Measurements from ENCODE around the gene FNBP1L.
"Not testable (repeated sequence)": the region's sequence is repeated elsewhere in the genome, so short reads cannot be mapped to it uniquely, and the experiment has no call there.

The FNBP1L gene

GRCh38 chr1:93588955-93589354 is 141.0 kb downstream of the FNBP1L start:
- Histone ChIP-seq H3K9me3 (ENCODE audit: low read length) (no peaks in the 10 kb centered on the region), H3K9me2 (ENCODE audit: low read depth, low read length) (no peaks in the 10 kb centered on the region), H2AFZ (ENCODE audit: low read length) (no peak overlapping the region), H3K4me1 (ENCODE audit: insufficient read depth, low read length, severe bottlenecking) (peaks cover 8% of the 10 kb centered on the region), H3F3A (ENCODE audit: insufficient read depth, low read length) (no peaks in the 10 kb centered on the region), H3K27me3 (ENCODE audit: insufficient read depth, low read length) (no peaks in the 10 kb centered on the region), H4K20me1 (ENCODE audit: insufficient read depth, low read length) (no peaks in the 10 kb centered on the region), H3K4me2 (ENCODE audit: low read length) (no peak overlapping the region), H3K27ac (ENCODE audit: low read depth, low read length, poor library complexity, severe bottlenecking) (no peak overlapping the region), H3K4me3 (ENCODE audit: low read depth, low read length, poor library complexity, severe bottlenecking) (no peak overlapping the region), H3K9ac (ENCODE audit: low read length) (no peak overlapping the region), H3K36me3 (ENCODE audit: insufficient read depth, low read length) (no peaks in the 10 kb centered on the region), H3K79me2 (ENCODE audit: insufficient read depth, low read length) (no peaks in the 10 kb centered on the region)
- TF ChIP-seq EZH2 (IDR thresholded peaks at IDR 0.05; ENCODE audit: borderline replicate concordance, low read length) (no peak), CTCF (IDR thresholded peaks at IDR 0.05; ENCODE audit: low read length) (no peak)

- H3K9ac ChIP-seq (ENCODE audit: low read length); H3K4me3 ChIP-seq (ENCODE audit: low read depth, low read length, poor library complexity, severe bottlenecking); H2AFZ ChIP-seq (ENCODE audit: low read length); H3K27ac ChIP-seq (ENCODE audit: low read depth, low read length, poor library complexity, severe bottlenecking); H3F3A ChIP-seq (ENCODE audit: insufficient read depth, low read length); H4K20me1 ChIP-seq (ENCODE audit: insufficient read depth, low read length); H3K4me1 ChIP-seq (ENCODE audit: insufficient read depth, low read length, severe bottlenecking); H3K4me2 ChIP-seq (ENCODE audit: low read length); H3K9me2 ChIP-seq (ENCODE audit: low read depth, low read length); H3K36me3 ChIP-seq (ENCODE audit: insufficient read depth, low read length); H3K9me3 ChIP-seq (ENCODE audit: low read length); H3K27me3 ChIP-seq (ENCODE audit: insufficient read depth, low read length); H3K79me2 ChIP-seq (ENCODE audit: insufficient read depth, low read length): not testable (repeated sequence)
Measured at GRCh38 chr1:93591291-93591675, 143.4 kb downstream of the FNBP1L start.

GRCh38 chr1:93591676-93592550 is 144.0 kb downstream of the FNBP1L start:
- Histone ChIP-seq H3K27ac (ENCODE audit: low read depth, low read length, poor library complexity, severe bottlenecking) (no peak overlapping the region), H3K27me3 (ENCODE audit: insufficient read depth, low read length) (no peaks in the 10 kb centered on the region), H3K4me2 (ENCODE audit: low read length) (no peak overlapping the region), H2AFZ (ENCODE audit: low read length) (no peak overlapping the region), H3K79me2 (ENCODE audit: insufficient read depth, low read length) (no peaks in the 10 kb centered on the region), H3K9me2 (ENCODE audit: low read depth, low read length) (no peaks in the 10 kb centered on the region), H4K20me1 (ENCODE audit: insufficient read depth, low read length) (no peaks in the 10 kb centered on the region), H3F3A (ENCODE audit: insufficient read depth, low read length) (no peaks in the 10 kb centered on the region), H3K36me3 (ENCODE audit: insufficient read depth, low read length) (no peaks in the 10 kb centered on the region), H3K9ac (ENCODE audit: low read length) (no peak overlapping the region), H3K4me3 (ENCODE audit: low read depth, low read length, poor library complexity, severe bottlenecking) (no peak overlapping the region), H3K4me1 (ENCODE audit: insufficient read depth, low read length, severe bottlenecking) (peaks cover 8% of the 10 kb centered on the region), H3K9me3 (ENCODE audit: low read length) (no peaks in the 10 kb centered on the region)
- TF ChIP-seq EZH2 (IDR thresholded peaks at IDR 0.05; ENCODE audit: borderline replicate concordance, low read length) (no peak), CTCF (IDR thresholded peaks at IDR 0.05; ENCODE audit: low read length) (no peak)

- H3F3A ChIP-seq (ENCODE audit: insufficient read depth, low read length), result no peaks in the 10 kb centered on the region
- H3K4me3 ChIP-seq (ENCODE audit: low read depth, low read length, poor library complexity, severe bottlenecking), result no peak overlapping the region
- no peaks in the 10 kb centered on the region for H3K27me3 ChIP-seq (ENCODE audit: insufficient read depth, low read length)
- H3K36me3 ChIP-seq (ENCODE audit: insufficient read depth, low read length), result no peaks in the 10 kb centered on the region
- no peaks in the 10 kb centered on the region for H3K79me2 ChIP-seq (ENCODE audit: insufficient read depth, low read length)
- no peak overlapping the region for H3K4me2 ChIP-seq (ENCODE audit: low read length)
- no peaks in the 10 kb centered on the region for H3K9me2 ChIP-seq (ENCODE audit: low read depth, low read length)
- H3K27ac ChIP-seq (ENCODE audit: low read depth, low read length, poor library complexity, severe bottlenecking), result no peak overlapping the region
- no peaks in the 10 kb centered on the region for H4K20me1 ChIP-seq (ENCODE audit: insufficient read depth, low read length)
- no peak overlapping the region for H3K9ac ChIP-seq (ENCODE audit: low read length)
- no peak for TF ChIP-seq EZH2 (IDR thresholded peaks at IDR 0.05; ENCODE audit: borderline replicate concordance, low read length)
- no peak for TF ChIP-seq CTCF (IDR thresholded peaks at IDR 0.05; ENCODE audit: low read length)
- H2AFZ ChIP-seq (ENCODE audit: low read length), result no peak overlapping the region
- peaks cover 8% of the 10 kb centered on the region for H3K4me1 ChIP-seq (ENCODE audit: insufficient read depth, low read length, severe bottlenecking)
- no peaks in the 10 kb centered on the region for H3K9me3 ChIP-seq (ENCODE audit: low read length)
Measured at GRCh38 chr1:93592551-93592949, 144.6 kb downstream of the FNBP1L start.
